Esophagus (tissue), 2 donors: ENCODE results near the gene KIF13A. TPM values are rescaled to one million over a fixed set of nuclear protein-coding genes. Genes with fewer than 3 reads are reported as not detected.

Experiments
- H3K27ac ChIP-seq, 2 donors: one replicate each; pipeline ENCODE4 v1.5.1; 2013; ENCODE audit warnings: low read depth in 2 of 2, mild to moderate bottlenecking in 2 of 2, inconsistent platforms in 1 of 2, low read length in 1 of 2, moderate library complexity in 1 of 2
- H3K27me3 ChIP-seq, 2 donors: one replicate each; pipeline ENCODE4 v1.6.1; 2013; ENCODE audit warnings: low read length in 2 of 2, control low read depth in 1 of 2, mild to moderate bottlenecking in 1 of 2; ENCODE audit not compliant: insufficient read depth in 2 of 2, control insufficient read depth in 1 of 2
- H3K36me3 ChIP-seq, 2 donors: one replicate each; pipeline ENCODE4 v1.6.1; 2013; ENCODE audit warnings: low read length in 1 of 2; ENCODE audit not compliant: control insufficient read depth in 2 of 2, insufficient read depth in 2 of 2
- H3K4me1 ChIP-seq, 2 donors: one replicate each; pipeline ENCODE4 v1.6.1; 2013; ENCODE audit warnings: low read length in 1 of 2; ENCODE audit not compliant: control insufficient read depth in 2 of 2, insufficient read depth in 2 of 2
- H3K4me3 ChIP-seq, 2 donors: one replicate each; pipeline ENCODE4 v1.5.1; 2013; ENCODE audit warnings: low read length in 2 of 2, mild to moderate bottlenecking in 2 of 2, low read depth in 1 of 2, moderate library complexity in 1 of 2
- H3K9me3 ChIP-seq, 2 donors: one replicate each; pipeline ENCODE4 v1.6.1; 2013; ENCODE audit warnings: mild to moderate bottlenecking in 2 of 2, low read depth in 1 of 2, low read length in 1 of 2, moderate library complexity in 1 of 2; ENCODE audit not compliant: control insufficient read depth in 2 of 2, insufficient read depth in 1 of 2
- WGBS, 2 donors: extraction: QIAGEN DNeasy Blood & Tissue Kit; methylation state at CpG; one replicate each; pipeline ENCODE4 v1.1.7; 2013; 5-methylcytosine and 5-hydroxymethylcytosine counted together
- polyA plus RNA-seq, 2 donors: library from polyadenylated mRNA; stranded (reverse); fragments of 200-250 nt; gene quantifications; one replicate each; pipeline ENCODE4 v1.2.3, GENCODE V29; 2013
- donor health status: healthy with polysubstance abuse.
- donor health status: Bipolar disorder and iron deficiency.

The KIF13A gene
- polyA plus RNA-seq, 2 donors = 7.7 to 11.5 TPM

GRCh38 chr6:17730078-17730704 is 257.2 kb downstream of the KIF13A start:
- no peaks in the 10 kb centered on the region for H3K4me1 ChIP-seq
- 72 to 77% methylated on average over 6 of the region's 6 CpGs for WGBS, 2 donors
- no peaks in the 10 kb centered on the region for H3K27me3 ChIP-seq
- no peaks in the 10 kb centered on the region for H3K36me3 ChIP-seq
- peak overlapping the region; percentile 15 to 50 for H3K27ac ChIP-seq
- no peak overlapping the region for H3K4me3 ChIP-seq
- no peaks in the 10 kb centered on the region for H3K9me3 ChIP-seq

- Histone ChIP-seq H3K27me3 (no peaks in the 10 kb centered on the region), H3K9me3 (no peaks in the 10 kb centered on the region), H3K27ac (peak overlapping the region in 1 of 2 donors; percentile 15), H3K36me3 (no peaks in the 10 kb centered on the region), H3K4me1 (no peaks in the 10 kb centered on the region), H3K4me3 (no peak overlapping the region)
- 74 to 75% methylated on average over 12 of the region's 12 CpGs for WGBS, 2 donors
Observed at GRCh38 chr6:17729223-17730077, 258.0 kb downstream of the KIF13A start.

GRCh38 chr6:17728551-17729222 is 258.7 kb downstream of the KIF13A start:
- H3K27me3 ChIP-seq = no peaks in the 10 kb centered on the region
- no peaks in the 10 kb centered on the region for H3K4me1 ChIP-seq
- no peak overlapping the region for H3K27ac ChIP-seq
- no peaks in the 10 kb centered on the region for H3K36me3 ChIP-seq
- 97 to 98% methylated on average over 40 to 49 of the region's 49 CpGs for WGBS, 2 donors
- no peak overlapping the region for H3K4me3 ChIP-seq
- no peaks in the 10 kb centered on the region for H3K9me3 ChIP-seq

GRCh38 chr6:17725083-17725482 is 262.4 kb downstream of the KIF13A start:
- Histone ChIP-seq H3K4me3 (no peak overlapping the region), H3K27ac (no peak overlapping the region), H3K4me1 (no peaks in the 10 kb centered on the region), H3K9me3 (no peaks in the 10 kb centered on the region), H3K27me3 (no peaks in the 10 kb centered on the region), H3K36me3 (no peaks in the 10 kb centered on the region)
- 48% methylated on average over 6 of the region's 6 CpGs for WGBS, 2 donors

GRCh38 chr6:17724341-17724740 is 263.1 kb downstream of the KIF13A start:
- Histone ChIP-seq H3K36me3 (no peaks in the 10 kb centered on the region), H3K9me3 (no peaks in the 10 kb centered on the region), H3K27me3 (no peaks in the 10 kb centered on the region), H3K27ac (no peak overlapping the region), H3K4me1 (no peaks in the 10 kb centered on the region), H3K4me3 (no peak overlapping the region)
- 85 to 94% methylated on average over 3 of the region's 3 CpGs for WGBS, 2 donors

GRCh38 chr6:17721671-17722070 is 265.8 kb downstream of the KIF13A start:
- Histone ChIP-seq H3K9me3 (no peaks in the 10 kb centered on the region), H3K27me3 (no peaks in the 10 kb centered on the region), H3K36me3 (no peaks in the 10 kb centered on the region), H3K4me1 (no peaks in the 10 kb centered on the region), H3K4me3 (no peak overlapping the region), H3K27ac (no peak overlapping the region)
- 62 to 71% methylated on average over 3 of the region's 3 CpGs for WGBS, 2 donors

GRCh38 chr6:17719323-17720041 is 268.0 kb downstream of the KIF13A start:
- H3K27me3 ChIP-seq = no peaks in the 10 kb centered on the region
- no peaks in the 10 kb centered on the region for H3K36me3 ChIP-seq
- H3K9me3 ChIP-seq = no peaks in the 10 kb centered on the region
- 51 to 53% methylated on average over 3 of the region's 3 CpGs for WGBS, 2 donors
- H3K4me3 ChIP-seq = no peak overlapping the region
- no peak overlapping the region for H3K27ac ChIP-seq
- peaks cover 0 to 2% of the 10 kb centered on the region in 2 donors for H3K4me1 ChIP-seq

GRCh38 chr6:17716221-17716620 is 271.2 kb downstream of the KIF13A start:
- no peaks in the 10 kb centered on the region for H3K9me3 ChIP-seq
- no peak overlapping the region for H3K4me3 ChIP-seq
- no peaks in the 10 kb centered on the region for H3K36me3 ChIP-seq
- H3K27me3 ChIP-seq = no peaks in the 10 kb centered on the region
- 58% methylated on average over 2 of the region's 2 CpGs for WGBS, 2 donors
- H3K27ac ChIP-seq = no peak overlapping the region
- peaks cover 0 to 2% of the 10 kb centered on the region in 2 donors for H3K4me1 ChIP-seq
